Measurements from ENCODE around the gene FHOD3.

GRCh38 chr18:36697905-36698304 lies 400.4 kb downstream of the FHOD3 start:
- TF ChIP-seq TAF1 (IDR thresholded peaks at IDR 0.05; ENCODE audit: low read depth, low read length) (no peak), POLR2A (IDR thresholded peaks at IDR 0.05; ENCODE audit: low read depth, low read length) (no peak), SPI1 (IDR thresholded peaks at IDR 0.05; ENCODE audit: low read depth, low read length) (no peak), POLR2AphosphoS5 (IDR thresholded peaks at IDR 0.05; ENCODE audit: low read depth, low read length) (no peak), PAX5 (IDR thresholded peaks at IDR 0.05; ENCODE audit: insufficient read depth, low read length, severe bottlenecking) (no peak), POU2F2 (IDR thresholded peaks at IDR 0.05; ENCODE audit: low read depth, low read length) (no peak)

Measured in GM12891 (cell line).